Panc1 (cell line): Measurements from ENCODE around the gene A2M.

Experiments
- CTCF ChIP-seq: fragments of 450-650 bp; IDR thresholded peaks from 2 replicates; pipeline ENCODE4 v1.5.1; 2017; ENCODE audit warnings: mild to moderate bottlenecking
- POLR2AphosphoS5 ChIP-seq: IDR thresholded peaks from 2 replicates; pipeline ENCODE4 v1.6.1; 2012; ENCODE audit warnings: mild to moderate bottlenecking, low read depth, low read length, moderate library complexity
- REST ChIP-seq, 2 experiments: IDR thresholded peaks; 2 replicates each; pipeline ENCODE4 v1.6.1; 2011 to 2012; ENCODE audit warnings: low read depth in 2 of 2, control low read depth in 1 of 2, low read length in 1 of 2, mild to moderate bottlenecking in 1 of 2, moderate library complexity in 1 of 2; ENCODE audit not compliant: insufficient read depth in 1 of 2
- SIN3A ChIP-seq: IDR thresholded peaks from 2 replicates; pipeline ENCODE4 v1.6.1; 2012; ENCODE audit warnings: low read depth, mild to moderate bottlenecking, low read length, moderate library complexity, borderline replicate concordance; ENCODE audit not compliant: insufficient read depth
- TCF7L2 ChIP-seq: IDR thresholded peaks from 2 replicates; pipeline ENCODE4 v1.6.1; 2011; ENCODE audit warnings: mild to moderate bottlenecking, low read depth, low read length, inconsistent platforms

- TF ChIP-seq POLR2AphosphoS5 (no peak), CTCF (no peak), REST (IDR thresholded peaks at IDR 0.05; ENCODE audit: insufficient read depth in 1 of 2, low read depth in 2 of 2, low read length in 1 of 2) (no peak), SIN3A (no peak), TCF7L2 (no peak)
These were observed 68.6 kb downstream of the A2M start for GRCh38 chr12:9047105-9047504.
